Astrocyte of the cerebellum (primary cell): ENCODE measurements around the gene CYB561.

ENCODE experiments used
- DNase-seq: peaks from one replicate; pipeline ENCODE4 v3.0.0-alpha.2; 2011; ENCODE audit warnings: low read depth
- H3K4me3 ChIP-seq: 2 replicates; pipeline ENCODE4 v1.5.1; 2011; ENCODE audit warnings: mild to moderate bottlenecking, low read depth, low read length, moderate library complexity
- in situ Hi-C: cut with HindIII; loops from 2 replicates; pipeline ENCODE4 v1.10.0; 2017; ENCODE audit warnings: low sequenced_read_pairs
- TF ChIP-seq, protein P1 (sequence below): IDR thresholded peaks from 2 replicates; pipeline ENCODE4 v1.5.1; 2012; ENCODE audit warnings: low read length, low read depth, moderate library complexity, mild to moderate bottlenecking; ENCODE audit errors: missing control alignments

Gene CYB561

DNA sequence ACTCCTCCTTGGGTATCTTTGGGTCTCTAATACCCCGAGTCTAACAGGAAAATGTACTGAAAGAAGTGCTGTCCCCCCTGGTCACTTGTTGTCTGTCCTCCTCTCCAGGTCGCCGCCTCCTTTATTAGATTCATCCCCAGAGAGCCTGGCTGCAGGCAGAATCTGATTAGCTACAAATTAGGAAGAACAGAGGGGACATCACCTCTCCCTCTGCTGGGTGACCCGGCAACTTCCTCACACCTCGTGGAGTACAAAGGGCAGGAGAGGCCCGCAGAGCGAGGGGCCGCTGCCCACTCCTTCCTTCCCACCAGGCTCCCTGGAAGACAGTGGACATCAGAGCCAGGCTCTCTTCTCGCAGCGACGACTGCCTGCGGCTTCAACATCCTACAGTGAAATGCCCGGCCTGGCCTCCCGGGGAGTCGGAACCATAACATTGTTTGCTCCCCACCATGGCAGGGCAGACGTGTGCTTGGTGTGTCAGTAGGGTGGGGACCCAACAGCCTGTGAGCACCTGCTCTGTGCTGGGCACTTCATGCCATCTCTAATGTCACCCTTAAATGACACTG, 5.3 kb downstream of the CYB561 start:
- TF ChIP-seq, protein P1, sequence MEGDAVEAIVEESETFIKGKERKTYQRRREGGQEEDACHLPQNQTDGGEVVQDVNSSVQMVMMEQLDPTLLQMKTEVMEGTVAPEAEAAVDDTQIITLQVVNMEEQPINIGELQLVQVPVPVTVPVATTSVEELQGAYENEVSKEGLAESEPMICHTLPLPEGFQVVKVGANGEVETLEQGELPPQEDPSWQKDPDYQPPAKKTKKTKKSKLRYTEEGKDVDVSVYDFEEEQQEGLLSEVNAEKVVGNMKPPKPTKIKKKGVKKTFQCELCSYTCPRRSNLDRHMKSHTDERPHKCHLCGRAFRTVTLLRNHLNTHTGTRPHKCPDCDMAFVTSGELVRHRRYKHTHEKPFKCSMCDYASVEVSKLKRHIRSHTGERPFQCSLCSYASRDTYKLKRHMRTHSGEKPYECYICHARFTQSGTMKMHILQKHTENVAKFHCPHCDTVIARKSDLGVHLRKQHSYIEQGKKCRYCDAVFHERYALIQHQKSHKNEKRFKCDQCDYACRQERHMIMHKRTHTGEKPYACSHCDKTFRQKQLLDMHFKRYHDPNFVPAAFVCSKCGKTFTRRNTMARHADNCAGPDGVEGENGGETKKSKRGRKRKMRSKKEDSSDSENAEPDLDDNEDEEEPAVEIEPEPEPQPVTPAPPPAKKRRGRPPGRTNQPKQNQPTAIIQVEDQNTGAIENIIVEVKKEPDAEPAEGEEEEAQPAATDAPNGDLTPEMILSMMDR, result no peak
- in situ Hi-C loops, result no loop called here
- H3K4me3 ChIP-seq, result no peak overlapping the region
- DNase-seq, result no peak

DNA sequence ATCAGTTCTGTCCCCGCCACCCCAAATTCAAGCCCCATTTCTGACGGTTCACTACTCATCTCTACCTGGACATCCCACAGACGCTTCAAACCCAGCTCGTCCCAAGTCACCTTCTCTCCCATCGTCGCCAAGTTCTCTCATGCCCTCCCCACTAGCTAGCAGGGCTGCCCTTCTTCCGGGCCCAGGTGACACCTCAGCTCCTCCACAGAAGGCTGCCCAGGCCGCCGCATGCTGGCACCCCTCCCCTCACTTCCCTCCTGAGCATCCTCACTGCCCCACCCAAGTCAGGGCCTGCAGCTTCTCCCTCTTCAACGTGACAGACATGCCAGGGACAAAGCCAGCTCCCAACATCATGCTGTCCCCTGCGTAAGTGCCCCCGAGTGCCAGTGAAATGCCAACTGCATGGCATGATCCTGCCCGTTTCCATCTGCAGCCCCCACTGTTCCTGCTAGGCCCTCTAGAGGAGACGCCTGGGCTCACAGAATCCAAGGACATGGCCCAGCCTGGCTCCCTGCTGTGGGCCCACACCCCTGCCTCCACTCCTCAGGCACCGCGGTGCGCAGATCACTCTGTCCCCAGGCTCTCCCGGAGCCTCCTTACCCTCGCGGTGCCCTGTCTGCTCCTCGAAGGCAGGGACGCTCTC, 5.9 kb downstream of the CYB561 start:
- no peak overlapping the region for H3K4me3 ChIP-seq
- in situ Hi-C loops, result no loop called here
- no peak for DNase-seq
- TF ChIP-seq, protein P1, result no peak

DNA sequence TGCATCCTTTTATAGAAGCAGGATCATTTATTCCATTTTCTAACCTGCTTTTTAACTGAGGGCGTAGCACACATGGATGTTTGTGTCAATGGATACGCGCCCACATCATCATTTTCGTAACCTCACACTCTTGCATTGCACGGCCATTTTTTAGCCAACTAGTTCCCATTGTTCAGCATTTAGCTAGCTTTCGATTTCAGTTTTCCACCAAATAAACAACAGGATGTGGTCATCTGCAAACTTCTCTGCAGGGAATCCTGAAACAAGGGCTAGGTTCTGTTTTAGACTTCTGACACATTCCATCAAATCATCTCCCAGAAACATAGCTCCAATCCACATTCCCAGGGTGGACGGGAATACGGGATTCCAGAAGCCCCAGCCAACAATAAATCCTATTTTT, 6.4 kb downstream of the CYB561 start:
- TF ChIP-seq, protein P1, result no peak
- peak; percentile 68 for DNase-seq
- in situ Hi-C loops, result no loop called here
- no peak overlapping the region for H3K4me3 ChIP-seq

DNA sequence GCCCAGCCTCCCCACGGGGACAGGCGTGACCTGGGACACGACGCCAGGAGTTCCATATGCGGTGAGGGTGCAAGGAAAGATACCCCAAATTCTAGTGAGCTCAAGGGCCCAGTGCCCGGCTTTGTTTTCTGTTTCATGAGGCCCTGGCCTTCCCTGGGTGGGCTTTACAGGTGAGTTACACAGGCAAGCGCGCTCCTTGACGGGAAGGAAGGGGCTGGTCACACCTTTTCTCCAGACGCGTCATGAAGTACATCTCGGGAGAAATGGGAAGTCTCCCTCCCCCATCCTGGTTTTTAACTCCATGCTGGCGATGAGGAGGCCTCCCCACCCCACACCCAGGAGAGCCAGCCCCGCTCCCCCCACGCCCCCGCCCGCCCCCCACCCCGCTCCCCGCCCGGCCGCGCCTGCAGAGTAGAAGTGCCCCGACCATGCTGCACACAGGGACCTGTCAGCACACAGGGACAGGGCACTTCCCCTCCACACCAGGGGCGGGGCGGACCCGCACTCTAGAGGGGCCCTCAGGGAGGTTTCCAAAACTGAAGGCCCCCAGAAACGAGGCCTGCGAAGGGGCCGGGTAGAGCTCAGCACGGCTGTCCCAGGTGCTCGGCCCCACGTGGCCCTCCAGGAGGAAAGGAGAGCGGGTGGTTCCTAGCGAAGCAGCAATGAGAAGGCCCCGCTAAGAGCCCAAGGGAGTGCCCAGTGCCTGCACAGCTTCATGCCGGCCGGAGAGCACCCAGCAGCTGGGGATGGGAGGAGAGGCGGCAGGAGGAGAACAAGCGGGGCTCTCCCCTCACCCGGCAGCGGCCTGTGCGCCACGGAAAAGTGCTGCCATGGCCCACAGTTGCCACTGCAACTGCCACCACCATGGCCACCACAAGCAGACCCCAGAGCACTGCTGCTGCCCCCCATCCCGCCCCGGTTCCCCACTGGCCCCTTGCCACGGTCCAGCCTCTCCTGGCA, 7.7 kb downstream of the CYB561 start:
- TF ChIP-seq, protein P1, result no peak
- no peak for DNase-seq
- H3K4me3 ChIP-seq, result no peak overlapping the region
- in situ Hi-C loops, result no loop called here

DNA sequence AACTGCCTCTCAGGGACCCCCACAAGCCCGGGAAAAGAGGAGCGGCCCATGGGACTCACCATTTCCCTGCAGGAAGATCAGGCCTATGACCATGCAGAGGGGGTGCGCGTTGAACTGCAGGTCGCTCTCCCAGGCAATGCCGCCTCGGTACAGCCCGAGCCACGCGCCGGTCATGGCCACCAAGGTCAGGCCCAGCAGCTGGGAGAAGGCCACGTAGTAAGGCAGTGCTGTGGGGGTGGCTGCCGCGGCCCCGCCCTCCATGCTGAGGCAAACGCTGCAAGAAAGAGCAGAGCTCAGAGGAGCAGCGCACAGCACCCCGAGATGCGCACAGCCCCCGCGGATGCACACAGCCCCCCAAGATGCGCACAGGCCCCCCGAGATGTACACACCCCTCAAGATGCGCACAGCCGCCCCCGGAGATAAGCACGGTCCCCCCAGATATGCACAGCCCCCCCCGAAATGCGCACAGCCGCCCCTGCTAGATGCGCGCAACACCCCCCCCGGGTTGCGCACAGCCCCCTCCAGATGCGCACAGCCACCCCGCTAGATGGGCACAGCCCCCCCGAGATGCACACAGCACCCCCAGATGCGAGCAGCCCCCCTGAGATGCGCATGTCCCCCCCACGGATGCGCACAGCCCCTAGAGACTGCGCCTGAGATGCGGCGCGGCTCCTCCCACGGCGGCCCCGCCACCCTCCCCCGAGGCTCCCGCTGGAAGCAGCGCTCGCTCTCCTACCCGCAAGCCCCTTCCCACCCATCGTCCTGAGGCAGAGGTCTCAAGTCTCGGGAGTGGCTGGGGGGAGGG, 8.6 kb downstream of the CYB561 start:
- no peak for DNase-seq
- TF ChIP-seq, protein P1, result no peak
- in situ Hi-C loops, result no loop called here
- no peak overlapping the region for H3K4me3 ChIP-seq
